HepG2 (cell line): ENCODE data around the gene DRAXIN. TPM values are rescaled to one million over a fixed set of nuclear protein-coding genes. Genes with fewer than 3 reads are reported as not detected.
A peak's percentile ranks its signal among the peaks of the same experiment; 100 is the strongest.

Experiments used
- ARHGAP35 ChIP-seq: sonication (generic); formaldehyde crosslinking; IDR thresholded peaks from 2 replicates; pipeline ENCODE4 v1.9.0; 2022; ENCODE audit warnings: mild to moderate bottlenecking, inconsistent platforms, moderate library complexity, missing genetic modification reagents, borderline replicate concordance
- ATF7-NPFF ChIP-seq: sonication (generic); formaldehyde crosslinking; IDR thresholded peaks from 2 replicates; pipeline ENCODE4 v1.8.1; 2023; ENCODE audit warnings: mild to moderate bottlenecking, low read depth, missing genetic modification reagents, moderate library complexity
- CENPX ChIP-seq: sonication (generic); formaldehyde crosslinking; IDR thresholded peaks from 2 replicates; pipeline ENCODE4 v1.9.0; 2021; ENCODE audit warnings: mild to moderate bottlenecking, missing genetic modification reagents, moderate library complexity
- EP300 ChIP-seq, 3 experiments: sonication (generic) in 1 of 3; formaldehyde crosslinking in 1 of 3; IDR thresholded peaks; 2 replicates each; pipeline versions ENCODE4 v1.5.1 to v1.6.1; 2011 to 2020; ENCODE audit warnings: low read depth in 2 of 3, low read length in 2 of 3, borderline replicate concordance in 1 of 3, improper control_type of control experiment in 1 of 3, mild to moderate bottlenecking in 1 of 3, missing genetic modification reagents in 1 of 3, moderate library complexity in 1 of 3
- ESRRA ChIP-seq: sonication (generic); formaldehyde crosslinking; IDR thresholded peaks from 2 replicates; pipeline ENCODE4 v1.5.1; 2020; ENCODE audit warnings: mild to moderate bottlenecking, low read depth, missing genetic modification reagents
- GATAD2A ChIP-seq: IDR thresholded peaks from 2 replicates; pipeline ENCODE4 v1.6.1; 2016
- HNF4A ChIP-seq: sonication (generic); formaldehyde crosslinking; IDR thresholded peaks from 2 replicates; pipeline ENCODE4 v1.4.0; 2020; ENCODE audit warnings: missing genetic modification reagents
- MED8 ChIP-seq: sonication (generic); formaldehyde crosslinking; IDR thresholded peaks from 2 replicates; pipeline ENCODE4 v1.8.1; 2023; ENCODE audit warnings: mild to moderate bottlenecking, missing genetic modification reagents; ENCODE audit not compliant: insufficient replicate concordance
- NAIF1 ChIP-seq: sonication (generic); formaldehyde crosslinking; IDR thresholded peaks from 2 replicates; pipeline ENCODE4 v1.5.0; 2020; ENCODE audit warnings: mild to moderate bottlenecking, missing genetic modification reagents, borderline replicate concordance
- SOX13 ChIP-seq, 3 experiments: fragments of 450-650 bp in 1 of 3; sonication (generic) in 1 of 3; formaldehyde crosslinking in 1 of 3; IDR thresholded peaks in 2 of 3; conservative IDR thresholded peaks in 1 of 3; 2 replicates each; pipeline versions ENCODE4 v1.5.0 to v1.6.1; 2016 to 2020; ENCODE audit warnings: antibody characterized with exemption in 1 of 3, mild to moderate bottlenecking in 1 of 3, missing compliant biosample characterization in 1 of 3, missing genetic modification reagents in 1 of 3, moderate library complexity in 1 of 3
- TAF15 ChIP-seq: fragments of 200-400 bp; formaldehyde crosslinking; IDR thresholded peaks from one replicate; pipeline ENCODE4 v1.6.1; 2018; ENCODE audit warnings: mild to moderate bottlenecking, low read depth, low read length; ENCODE audit not compliant: poor library complexity, severe bottlenecking
- ZFX ChIP-seq: sonication (generic); formaldehyde crosslinking; IDR thresholded peaks from 2 replicates; pipeline ENCODE4 v1.4.0; 2020; ENCODE audit warnings: mild to moderate bottlenecking, low read depth, missing genetic modification reagents, moderate library complexity
- ZNF563 ChIP-seq: sonication (generic); formaldehyde crosslinking; IDR thresholded peaks from 2 replicates; pipeline ENCODE4 v1.8.0; 2022; ENCODE audit warnings: mild to moderate bottlenecking, moderate library complexity, missing genetic modification reagents
- polyA plus RNA-seq, 8 experiments: library from polyadenylated mRNA; depleted of rRNA in 3 of 8; stranded (reverse) in 7 of 8; unstranded in 1 of 8; fragments of >200 nt; fragmentation: Illumina TruSeq in 4 of 8; extraction: Trizol in 4 of 8; gene quantifications; 2 replicates each; pipeline versions ENCODE4 v1.2.1 to v1.2.3, GENCODE V29; 2011 to 2016; ENCODE audit warnings: low read depth in 4 of 8, missing spikeins in 1 of 8, mixed read lengths in 1 of 8; ENCODE audit not compliant: insufficient read depth in 1 of 8
- total RNA-seq, 5 experiments: library from RNA; depleted of rRNA; stranded (reverse); fragments of >200 nt; fragmentation: Illumina TruSeq; extraction: Trizol; gene quantifications; 2 replicates each; pipeline ENCODE4 v1.2.3, GENCODE V29; 2016; ENCODE audit warnings: low read depth in 1 of 5
- TF ChIP-seq, protein P1 (sequence below): sonication (generic); formaldehyde crosslinking; IDR thresholded peaks from 2 replicates; pipeline ENCODE4 v1.5.1; 2020; ENCODE audit warnings: mild to moderate bottlenecking, missing genetic modification reagents, borderline replicate concordance
- TF ChIP-seq, protein P2 (sequence below): sonication (generic); formaldehyde crosslinking; IDR thresholded peaks from 2 replicates; pipeline ENCODE4 v1.5.0; 2020; ENCODE audit warnings: missing genetic modification reagents
- TF ChIP-seq, protein P3 (sequence below): sonication (generic); formaldehyde crosslinking; IDR thresholded peaks from 2 replicates; pipeline ENCODE4 v1.4.0; 2020; ENCODE audit warnings: mild to moderate bottlenecking, missing genetic modification reagents
- TF ChIP-seq, protein P4 (sequence below): sonication (generic); formaldehyde crosslinking; IDR thresholded peaks from 2 replicates; pipeline ENCODE4 v1.8.0; 2022; ENCODE audit warnings: missing genetic modification reagents, mild to moderate bottlenecking, borderline replicate concordance

The DRAXIN gene
- total and polyA plus RNA-seq, 2 of the 13 experiments (the other 11 are each of a cell fraction or from before 2014, with no cell fraction given), result 0.02 TPM; not detected in 1

DNA sequence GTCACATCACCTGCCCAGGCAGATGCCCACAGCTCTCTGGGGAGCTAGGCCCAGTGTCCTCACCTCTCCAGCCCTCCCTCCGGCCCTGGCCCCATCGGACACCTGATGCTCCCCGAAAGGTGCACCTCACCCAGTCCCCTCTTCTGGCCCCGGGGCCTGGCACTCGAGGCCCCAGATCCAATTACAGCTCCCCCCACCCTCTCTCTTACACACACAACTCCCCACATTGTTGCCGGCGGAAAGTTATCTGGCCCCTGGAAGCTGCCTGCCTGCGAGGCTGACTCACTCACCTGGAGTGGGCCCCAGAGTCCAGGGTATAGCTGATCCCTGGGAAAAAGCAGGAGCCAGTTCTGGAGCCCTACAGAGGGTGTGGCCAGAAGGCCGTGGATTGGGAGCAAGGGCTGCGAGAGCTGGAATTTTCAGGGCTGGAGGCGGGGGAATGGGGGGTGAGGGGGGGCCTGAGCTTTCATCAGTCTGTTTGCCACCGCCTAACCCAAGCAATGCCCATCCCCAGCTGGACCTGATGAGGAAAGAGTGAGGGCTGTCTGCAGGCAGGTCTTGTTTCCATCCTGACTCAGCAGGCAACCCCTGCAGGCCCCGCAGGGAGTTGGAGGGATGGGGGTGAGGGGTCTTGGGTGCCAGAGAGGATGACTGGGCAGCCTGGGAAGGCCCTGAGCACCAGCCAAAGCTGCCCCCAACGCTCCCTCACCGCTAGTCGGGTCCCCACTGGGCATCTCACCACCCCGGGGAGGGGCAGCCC, 38.2 kb upstream of the DRAXIN start (continued):
- TF ChIP-seq ZNF563 (CRISPR knock-in tag) (no peak; the same call in 1 of the 2 replicates), SOX13 (IDR thresholded peaks at IDR 0.05) (no peak), SOX13 (CRISPR knock-in tag; conservative IDR thresholded peaks at IDR 0.05 in 1 of 2, IDR thresholded peaks at IDR 0.05 in 1 of 2) (peak in 1 of 2 experiments; percentile 19; a peak in 1 of 4 replicates), EP300 (IDR thresholded peaks at IDR 0.05; ENCODE audit: low read depth in 2 of 2, low read length in 2 of 2) (0 out of 4 replicates have a peak, but pooled peaks of 1 of the 2 experiments have one; percentile 32), EP300 (CRISPR knock-in tag; IDR thresholded peaks at IDR 0.05; ENCODE audit: borderline replicate concordance) (no peak), ESRRA (CRISPR knock-in tag) (0 out of 2 replicates have a peak, but pooled peaks have one; percentile 31), TAF15 (peak; percentile 16), ATF7-NPFF (CRISPR knock-in tag) (no peak), ZFX (CRISPR knock-in tag) (peak; percentile 87), GATAD2A (CRISPR knock-in tag) (peak; percentile 46; the same call in 1 of the 2 replicates), ARHGAP35 (CRISPR knock-in tag) (no peak), CENPX (CRISPR knock-in tag) (no peak), HNF4A (CRISPR knock-in tag) (peak; percentile 56), NAIF1 (CRISPR knock-in tag) (no peak), MED8 (CRISPR knock-in tag) (no peak)
- TF ChIP-seq, protein P1, sequence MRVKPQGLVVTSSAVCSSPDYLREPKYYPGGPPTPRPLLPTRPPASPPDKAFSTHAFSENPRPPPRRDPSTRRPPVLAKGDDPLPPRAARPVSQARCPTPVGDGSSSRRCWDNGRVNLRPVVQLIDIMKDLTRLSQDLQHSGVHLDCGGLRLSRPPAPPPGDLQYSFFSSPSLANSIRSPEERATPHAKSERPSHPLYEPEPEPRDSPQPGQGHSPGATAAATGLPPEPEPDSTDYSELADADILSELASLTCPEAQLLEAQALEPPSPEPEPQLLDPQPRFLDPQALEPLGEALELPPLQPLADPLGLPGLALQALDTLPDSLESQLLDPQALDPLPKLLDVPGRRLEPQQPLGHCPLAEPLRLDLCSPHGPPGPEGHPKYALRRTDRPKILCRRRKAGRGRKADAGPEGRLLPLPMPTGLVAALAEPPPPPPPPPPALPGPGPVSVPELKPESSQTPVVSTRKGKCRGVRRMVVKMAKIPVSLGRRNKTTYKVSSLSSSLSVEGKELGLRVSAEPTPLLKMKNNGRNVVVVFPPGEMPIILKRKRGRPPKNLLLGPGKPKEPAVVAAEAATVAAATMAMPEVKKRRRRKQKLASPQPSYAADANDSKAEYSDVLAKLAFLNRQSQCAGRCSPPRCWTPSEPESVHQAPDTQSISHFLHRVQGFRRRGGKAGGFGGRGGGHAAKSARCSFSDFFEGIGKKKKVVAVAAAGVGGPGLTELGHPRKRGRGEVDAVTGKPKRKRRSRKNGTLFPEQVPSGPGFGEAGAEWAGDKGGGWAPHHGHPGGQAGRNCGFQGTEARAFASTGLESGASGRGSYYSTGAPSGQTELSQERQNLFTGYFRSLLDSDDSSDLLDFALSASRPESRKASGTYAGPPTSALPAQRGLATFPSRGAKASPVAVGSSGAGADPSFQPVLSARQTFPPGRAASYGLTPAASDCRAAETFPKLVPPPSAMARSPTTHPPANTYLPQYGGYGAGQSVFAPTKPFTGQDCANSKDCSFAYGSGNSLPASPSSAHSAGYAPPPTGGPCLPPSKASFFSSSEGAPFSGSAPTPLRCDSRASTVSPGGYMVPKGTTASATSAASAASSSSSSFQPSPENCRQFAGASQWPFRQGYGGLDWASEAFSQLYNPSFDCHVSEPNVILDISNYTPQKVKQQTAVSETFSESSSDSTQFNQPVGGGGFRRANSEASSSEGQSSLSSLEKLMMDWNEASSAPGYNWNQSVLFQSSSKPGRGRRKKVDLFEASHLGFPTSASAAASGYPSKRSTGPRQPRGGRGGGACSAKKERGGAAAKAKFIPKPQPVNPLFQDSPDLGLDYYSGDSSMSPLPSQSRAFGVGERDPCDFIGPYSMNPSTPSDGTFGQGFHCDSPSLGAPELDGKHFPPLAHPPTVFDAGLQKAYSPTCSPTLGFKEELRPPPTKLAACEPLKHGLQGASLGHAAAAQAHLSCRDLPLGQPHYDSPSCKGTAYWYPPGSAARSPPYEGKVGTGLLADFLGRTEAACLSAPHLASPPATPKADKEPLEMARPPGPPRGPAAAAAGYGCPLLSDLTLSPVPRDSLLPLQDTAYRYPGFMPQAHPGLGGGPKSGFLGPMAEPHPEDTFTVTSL (CRISPR knock-in tag), result 0 out of 2 replicates have a peak, but pooled peaks have one; percentile 32
- TF ChIP-seq, protein P2, sequence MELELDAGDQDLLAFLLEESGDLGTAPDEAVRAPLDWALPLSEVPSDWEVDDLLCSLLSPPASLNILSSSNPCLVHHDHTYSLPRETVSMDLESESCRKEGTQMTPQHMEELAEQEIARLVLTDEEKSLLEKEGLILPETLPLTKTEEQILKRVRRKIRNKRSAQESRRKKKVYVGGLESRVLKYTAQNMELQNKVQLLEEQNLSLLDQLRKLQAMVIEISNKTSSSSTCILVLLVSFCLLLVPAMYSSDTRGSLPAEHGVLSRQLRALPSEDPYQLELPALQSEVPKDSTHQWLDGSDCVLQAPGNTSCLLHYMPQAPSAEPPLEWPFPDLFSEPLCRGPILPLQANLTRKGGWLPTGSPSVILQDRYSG (CRISPR knock-in tag), result no peak
- TF ChIP-seq, protein P3, sequence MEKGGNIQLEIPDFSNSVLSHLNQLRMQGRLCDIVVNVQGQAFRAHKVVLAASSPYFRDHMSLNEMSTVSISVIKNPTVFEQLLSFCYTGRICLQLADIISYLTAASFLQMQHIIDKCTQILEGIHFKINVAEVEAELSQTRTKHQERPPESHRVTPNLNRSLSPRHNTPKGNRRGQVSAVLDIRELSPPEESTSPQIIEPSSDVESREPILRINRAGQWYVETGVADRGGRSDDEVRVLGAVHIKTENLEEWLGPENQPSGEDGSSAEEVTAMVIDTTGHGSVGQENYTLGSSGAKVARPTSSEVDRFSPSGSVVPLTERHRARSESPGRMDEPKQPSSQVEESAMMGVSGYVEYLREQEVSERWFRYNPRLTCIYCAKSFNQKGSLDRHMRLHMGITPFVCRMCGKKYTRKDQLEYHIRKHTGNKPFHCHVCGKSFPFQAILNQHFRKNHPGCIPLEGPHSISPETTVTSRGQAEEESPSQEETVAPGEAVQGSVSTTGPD, result peak; percentile 43; the same call in 1 of the 2 replicates
- TF ChIP-seq, protein P4, sequence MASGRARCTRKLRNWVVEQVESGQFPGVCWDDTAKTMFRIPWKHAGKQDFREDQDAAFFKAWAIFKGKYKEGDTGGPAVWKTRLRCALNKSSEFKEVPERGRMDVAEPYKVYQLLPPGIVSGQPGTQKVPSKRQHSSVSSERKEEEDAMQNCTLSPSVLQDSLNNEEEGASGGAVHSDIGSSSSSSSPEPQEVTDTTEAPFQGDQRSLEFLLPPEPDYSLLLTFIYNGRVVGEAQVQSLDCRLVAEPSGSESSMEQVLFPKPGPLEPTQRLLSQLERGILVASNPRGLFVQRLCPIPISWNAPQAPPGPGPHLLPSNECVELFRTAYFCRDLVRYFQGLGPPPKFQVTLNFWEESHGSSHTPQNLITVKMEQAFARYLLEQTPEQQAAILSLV (CRISPR knock-in tag), result 0 out of 2 replicates have a peak, but pooled peaks have one; percentile 10
